ENCODE data around the gene KATNAL2.
A peak's percentile ranks its signal among the peaks of the same experiment; 100 is the strongest.

Gene KATNAL2

GRCh38 chr18:47081578-47081977 is 164.2 kb downstream of the KATNAL2 start:
- no peak overlapping the region for H3K4me3 ChIP-seq (ENCODE audit: low read depth, low read length)
- no peak for DNase-seq (ENCODE audit: low read depth)
- TF ChIP-seq, protein P1, sequence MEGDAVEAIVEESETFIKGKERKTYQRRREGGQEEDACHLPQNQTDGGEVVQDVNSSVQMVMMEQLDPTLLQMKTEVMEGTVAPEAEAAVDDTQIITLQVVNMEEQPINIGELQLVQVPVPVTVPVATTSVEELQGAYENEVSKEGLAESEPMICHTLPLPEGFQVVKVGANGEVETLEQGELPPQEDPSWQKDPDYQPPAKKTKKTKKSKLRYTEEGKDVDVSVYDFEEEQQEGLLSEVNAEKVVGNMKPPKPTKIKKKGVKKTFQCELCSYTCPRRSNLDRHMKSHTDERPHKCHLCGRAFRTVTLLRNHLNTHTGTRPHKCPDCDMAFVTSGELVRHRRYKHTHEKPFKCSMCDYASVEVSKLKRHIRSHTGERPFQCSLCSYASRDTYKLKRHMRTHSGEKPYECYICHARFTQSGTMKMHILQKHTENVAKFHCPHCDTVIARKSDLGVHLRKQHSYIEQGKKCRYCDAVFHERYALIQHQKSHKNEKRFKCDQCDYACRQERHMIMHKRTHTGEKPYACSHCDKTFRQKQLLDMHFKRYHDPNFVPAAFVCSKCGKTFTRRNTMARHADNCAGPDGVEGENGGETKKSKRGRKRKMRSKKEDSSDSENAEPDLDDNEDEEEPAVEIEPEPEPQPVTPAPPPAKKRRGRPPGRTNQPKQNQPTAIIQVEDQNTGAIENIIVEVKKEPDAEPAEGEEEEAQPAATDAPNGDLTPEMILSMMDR (IDR thresholded peaks at IDR 0.05; ENCODE audit: insufficient read depth, low read depth, low read length, missing control alignments) = no peak

- DNase-seq (ENCODE audit: low read depth) = no peak
- TF ChIP-seq, protein P1 (IDR thresholded peaks at IDR 0.05; ENCODE audit: insufficient read depth, low read depth, low read length, missing control alignments) = no peak
- no peak overlapping the region for H3K4me3 ChIP-seq (ENCODE audit: low read depth, low read length)
Observed at GRCh38 chr18:47087676-47088075, 170.3 kb downstream of the KATNAL2 start.

DNA sequence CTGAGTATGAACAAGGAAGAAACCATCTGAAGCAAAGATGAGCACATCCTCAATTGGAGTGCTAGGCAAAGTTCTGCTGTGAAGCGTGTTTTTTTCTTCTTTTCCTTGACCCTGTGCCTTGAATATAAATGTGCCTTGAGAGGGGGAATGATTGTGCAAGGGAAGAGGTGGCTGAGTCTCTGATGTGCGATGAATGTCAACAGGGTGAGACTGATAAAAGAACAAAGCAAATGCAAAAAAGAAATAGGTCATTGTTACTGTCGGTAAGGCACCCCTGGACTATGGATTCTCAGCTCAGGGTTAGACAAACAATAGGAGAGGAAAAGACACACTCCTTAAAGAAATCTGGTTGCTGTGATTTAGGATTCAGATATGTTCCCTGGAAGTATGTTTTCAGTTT is 178.4 kb downstream of the KATNAL2 start:
- no peak for DNase-seq (ENCODE audit: low read depth)
- H3K4me3 ChIP-seq (ENCODE audit: low read depth, low read length) = no peak overlapping the region
- TF ChIP-seq, protein P1 (IDR thresholded peaks at IDR 0.05; ENCODE audit: insufficient read depth, low read depth, low read length, missing control alignments) = no peak

GRCh38 chr18:47100212-47100831 is 182.9 kb downstream of the KATNAL2 start:
- H3K4me3 ChIP-seq (ENCODE audit: low read depth, low read length) = no peak overlapping the region
- DNase-seq (ENCODE audit: low read depth) = peak; percentile 57
- TF ChIP-seq, protein P1 (IDR thresholded peaks at IDR 0.05; ENCODE audit: insufficient read depth, low read depth, low read length, missing control alignments) = peak; percentile 73

GRCh38 chr18:47108373-47108772 is 191.0 kb downstream of the KATNAL2 start:
- no peak for DNase-seq (ENCODE audit: low read depth)
- H3K4me3 ChIP-seq (ENCODE audit: low read depth, low read length) = no peak overlapping the region
- TF ChIP-seq, protein P1 (IDR thresholded peaks at IDR 0.05; ENCODE audit: insufficient read depth, low read depth, low read length, missing control alignments) = no peak

DNA sequence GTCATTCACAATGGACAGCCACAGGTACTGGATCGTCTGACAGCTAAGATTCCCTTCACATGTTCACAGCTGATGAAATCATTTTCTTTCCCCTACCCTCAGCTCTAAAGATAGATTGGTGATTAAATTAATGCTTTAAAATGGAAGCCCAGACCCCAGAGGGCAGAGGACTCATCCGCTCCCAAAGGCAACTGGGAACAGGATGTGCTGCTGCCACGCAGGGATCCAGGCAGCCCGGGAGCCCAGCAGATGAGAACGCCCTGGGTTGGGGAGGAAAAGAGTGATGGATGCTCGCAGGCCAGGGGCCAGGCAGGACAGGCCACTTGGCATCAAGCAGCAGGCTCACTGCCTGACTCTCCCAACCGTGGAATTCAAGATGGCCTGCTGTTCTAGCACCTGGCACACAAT is 191.6 kb downstream of the KATNAL2 start:
- H3K4me3 ChIP-seq (ENCODE audit: low read depth, low read length) = no peak overlapping the region
- DNase-seq (ENCODE audit: low read depth) = no peak
- TF ChIP-seq, protein P1 (IDR thresholded peaks at IDR 0.05; ENCODE audit: insufficient read depth, low read depth, low read length, missing control alignments) = no peak

DNA sequence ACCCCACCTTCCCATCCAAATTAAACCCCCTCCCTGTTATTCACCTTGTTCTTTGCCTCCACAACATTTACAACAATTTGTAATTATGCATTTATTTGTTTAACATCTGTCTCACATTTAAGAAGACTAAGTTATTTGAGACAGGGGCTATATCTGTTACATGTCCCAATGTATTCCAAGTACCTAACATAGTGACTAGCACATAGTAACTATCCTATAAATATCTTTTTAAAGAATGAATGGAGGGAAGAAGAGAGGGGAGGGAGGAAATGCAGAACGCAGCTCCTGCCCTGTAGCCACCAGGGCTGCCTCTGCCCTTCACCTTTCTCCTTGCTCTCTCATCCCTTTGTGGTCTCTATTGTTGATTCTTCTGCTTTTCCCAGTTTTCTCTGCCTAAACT is 192.3 kb downstream of the KATNAL2 start:
- TF ChIP-seq, protein P1 (IDR thresholded peaks at IDR 0.05; ENCODE audit: insufficient read depth, low read depth, low read length, missing control alignments) = no peak
- no peak overlapping the region for H3K4me3 ChIP-seq (ENCODE audit: low read depth, low read length)
- no peak for DNase-seq (ENCODE audit: low read depth)

Measured in GM12865 (cell line).